ENCODE data around the gene M1AP. TPM values are rescaled to one million over a fixed set of nuclear protein-coding genes. Genes with fewer than 3 reads are reported as not detected.

The M1AP gene
- total and polyA plus RNA-seq, 9 of the 15 experiments (the other 6 are each of a cell fraction or from before 2014, with no cell fraction given): 0.06 to 0.33 (median 0.11) TPM; not detected in 4

DNA sequence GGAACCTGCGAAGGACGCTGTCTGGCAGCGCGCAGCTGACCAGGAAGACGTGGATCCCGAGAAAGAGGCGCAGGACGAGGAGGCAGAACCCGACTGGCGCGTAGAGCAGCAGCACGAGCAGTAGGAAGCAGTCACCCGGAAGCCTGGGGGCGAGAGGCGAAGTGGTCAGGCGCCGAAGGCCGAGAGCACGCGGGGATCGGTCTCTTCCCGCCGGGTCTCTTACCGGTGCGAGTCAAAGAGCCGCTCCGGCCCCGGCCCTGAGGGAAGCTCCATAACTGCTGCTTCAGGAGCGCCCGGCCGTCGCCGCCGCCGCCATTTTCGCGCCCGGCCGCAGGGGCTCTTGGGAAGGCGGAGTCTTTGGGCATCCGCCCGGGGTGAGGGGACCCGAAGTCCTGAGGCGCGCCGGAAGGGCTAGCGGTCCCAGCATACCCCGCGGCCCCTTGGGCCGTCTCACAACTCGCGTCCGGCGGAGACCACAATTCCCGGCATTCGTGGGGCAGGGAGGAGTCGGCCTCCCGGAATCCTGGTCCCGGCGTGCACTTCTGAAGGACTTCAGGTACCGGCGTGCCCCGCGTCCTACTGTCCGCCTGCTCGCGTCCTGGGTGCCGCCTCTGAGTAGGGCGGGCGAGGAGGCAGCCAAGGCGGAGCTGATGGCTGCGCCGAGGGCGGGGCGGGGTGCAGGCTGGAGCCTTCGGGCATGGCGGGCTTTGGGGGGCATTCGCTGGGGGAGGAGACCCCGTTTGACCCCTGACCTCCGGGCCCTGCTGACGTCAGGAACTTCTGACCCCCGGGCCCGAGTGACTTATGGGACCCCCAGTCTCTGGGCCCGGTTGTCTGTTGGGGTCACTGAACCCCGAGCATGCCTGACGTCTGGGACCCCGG is 118.5 kb downstream of the M1AP start, which contains the start of the genes AUP1 and HTRA2 (continued):
- TF ChIP-seq, protein P1, sequence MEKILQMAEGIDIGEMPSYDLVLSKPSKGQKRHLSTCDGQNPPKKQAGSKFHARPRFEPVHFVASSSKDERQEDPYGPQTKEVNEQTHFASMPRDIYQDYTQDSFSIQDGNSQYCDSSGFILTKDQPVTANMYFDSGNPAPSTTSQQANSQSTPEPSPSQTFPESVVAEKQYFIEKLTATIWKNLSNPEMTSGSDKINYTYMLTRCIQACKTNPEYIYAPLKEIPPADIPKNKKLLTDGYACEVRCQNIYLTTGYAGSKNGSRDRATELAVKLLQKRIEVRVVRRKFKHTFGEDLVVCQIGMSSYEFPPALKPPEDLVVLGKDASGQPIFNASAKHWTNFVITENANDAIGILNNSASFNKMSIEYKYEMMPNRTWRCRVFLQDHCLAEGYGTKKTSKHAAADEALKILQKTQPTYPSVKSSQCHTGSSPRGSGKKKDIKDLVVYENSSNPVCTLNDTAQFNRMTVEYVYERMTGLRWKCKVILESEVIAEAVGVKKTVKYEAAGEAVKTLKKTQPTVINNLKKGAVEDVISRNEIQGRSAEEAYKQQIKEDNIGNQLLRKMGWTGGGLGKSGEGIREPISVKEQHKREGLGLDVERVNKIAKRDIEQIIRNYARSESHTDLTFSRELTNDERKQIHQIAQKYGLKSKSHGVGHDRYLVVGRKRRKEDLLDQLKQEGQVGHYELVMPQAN (IDR thresholded peaks at IDR 0.05; ENCODE audit: borderline replicate concordance): peak; percentile 85
- TF ChIP-seq EGR1 (conservative IDR thresholded peaks at IDR 0.05) (no peak), CCNT2 (IDR thresholded peaks at IDR 0.05; ENCODE audit: borderline replicate concordance, extremely low read depth, insufficient read length, low read depth, low read length) (peak; percentile 74), ZFP36 (IDR thresholded peaks at IDR 0.05; ENCODE audit: low read depth, low read length, partially characterized antibody) (no peak), CHD4 (IDR thresholded peaks at IDR 0.05; ENCODE audit: insufficient read depth, insufficient replicate concordance, low read depth, low read length, poor library complexity, severe bottlenecking) (no peak), WHSC1 (IDR thresholded peaks at IDR 0.05; ENCODE audit: low read length) (no peak)
- TF ChIP-seq, protein P2, sequence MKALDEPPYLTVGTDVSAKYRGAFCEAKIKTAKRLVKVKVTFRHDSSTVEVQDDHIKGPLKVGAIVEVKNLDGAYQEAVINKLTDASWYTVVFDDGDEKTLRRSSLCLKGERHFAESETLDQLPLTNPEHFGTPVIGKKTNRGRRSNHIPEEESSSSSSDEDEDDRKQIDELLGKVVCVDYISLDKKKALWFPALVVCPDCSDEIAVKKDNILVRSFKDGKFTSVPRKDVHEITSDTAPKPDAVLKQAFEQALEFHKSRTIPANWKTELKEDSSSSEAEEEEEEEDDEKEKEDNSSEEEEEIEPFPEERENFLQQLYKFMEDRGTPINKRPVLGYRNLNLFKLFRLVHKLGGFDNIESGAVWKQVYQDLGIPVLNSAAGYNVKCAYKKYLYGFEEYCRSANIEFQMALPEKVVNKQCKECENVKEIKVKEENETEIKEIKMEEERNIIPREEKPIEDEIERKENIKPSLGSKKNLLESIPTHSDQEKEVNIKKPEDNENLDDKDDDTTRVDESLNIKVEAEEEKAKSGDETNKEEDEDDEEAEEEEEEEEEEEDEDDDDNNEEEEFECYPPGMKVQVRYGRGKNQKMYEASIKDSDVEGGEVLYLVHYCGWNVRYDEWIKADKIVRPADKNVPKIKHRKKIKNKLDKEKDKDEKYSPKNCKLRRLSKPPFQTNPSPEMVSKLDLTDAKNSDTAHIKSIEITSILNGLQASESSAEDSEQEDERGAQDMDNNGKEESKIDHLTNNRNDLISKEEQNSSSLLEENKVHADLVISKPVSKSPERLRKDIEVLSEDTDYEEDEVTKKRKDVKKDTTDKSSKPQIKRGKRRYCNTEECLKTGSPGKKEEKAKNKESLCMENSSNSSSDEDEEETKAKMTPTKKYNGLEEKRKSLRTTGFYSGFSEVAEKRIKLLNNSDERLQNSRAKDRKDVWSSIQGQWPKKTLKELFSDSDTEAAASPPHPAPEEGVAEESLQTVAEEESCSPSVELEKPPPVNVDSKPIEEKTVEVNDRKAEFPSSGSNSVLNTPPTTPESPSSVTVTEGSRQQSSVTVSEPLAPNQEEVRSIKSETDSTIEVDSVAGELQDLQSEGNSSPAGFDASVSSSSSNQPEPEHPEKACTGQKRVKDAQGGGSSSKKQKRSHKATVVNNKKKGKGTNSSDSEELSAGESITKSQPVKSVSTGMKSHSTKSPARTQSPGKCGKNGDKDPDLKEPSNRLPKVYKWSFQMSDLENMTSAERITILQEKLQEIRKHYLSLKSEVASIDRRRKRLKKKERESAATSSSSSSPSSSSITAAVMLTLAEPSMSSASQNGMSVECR (CRISPR knock-in tag; IDR thresholded peaks at IDR 0.05): 0 out of 2 replicates have a peak, but pooled peaks have one; percentile 66
- TF ChIP-seq, protein P3, sequence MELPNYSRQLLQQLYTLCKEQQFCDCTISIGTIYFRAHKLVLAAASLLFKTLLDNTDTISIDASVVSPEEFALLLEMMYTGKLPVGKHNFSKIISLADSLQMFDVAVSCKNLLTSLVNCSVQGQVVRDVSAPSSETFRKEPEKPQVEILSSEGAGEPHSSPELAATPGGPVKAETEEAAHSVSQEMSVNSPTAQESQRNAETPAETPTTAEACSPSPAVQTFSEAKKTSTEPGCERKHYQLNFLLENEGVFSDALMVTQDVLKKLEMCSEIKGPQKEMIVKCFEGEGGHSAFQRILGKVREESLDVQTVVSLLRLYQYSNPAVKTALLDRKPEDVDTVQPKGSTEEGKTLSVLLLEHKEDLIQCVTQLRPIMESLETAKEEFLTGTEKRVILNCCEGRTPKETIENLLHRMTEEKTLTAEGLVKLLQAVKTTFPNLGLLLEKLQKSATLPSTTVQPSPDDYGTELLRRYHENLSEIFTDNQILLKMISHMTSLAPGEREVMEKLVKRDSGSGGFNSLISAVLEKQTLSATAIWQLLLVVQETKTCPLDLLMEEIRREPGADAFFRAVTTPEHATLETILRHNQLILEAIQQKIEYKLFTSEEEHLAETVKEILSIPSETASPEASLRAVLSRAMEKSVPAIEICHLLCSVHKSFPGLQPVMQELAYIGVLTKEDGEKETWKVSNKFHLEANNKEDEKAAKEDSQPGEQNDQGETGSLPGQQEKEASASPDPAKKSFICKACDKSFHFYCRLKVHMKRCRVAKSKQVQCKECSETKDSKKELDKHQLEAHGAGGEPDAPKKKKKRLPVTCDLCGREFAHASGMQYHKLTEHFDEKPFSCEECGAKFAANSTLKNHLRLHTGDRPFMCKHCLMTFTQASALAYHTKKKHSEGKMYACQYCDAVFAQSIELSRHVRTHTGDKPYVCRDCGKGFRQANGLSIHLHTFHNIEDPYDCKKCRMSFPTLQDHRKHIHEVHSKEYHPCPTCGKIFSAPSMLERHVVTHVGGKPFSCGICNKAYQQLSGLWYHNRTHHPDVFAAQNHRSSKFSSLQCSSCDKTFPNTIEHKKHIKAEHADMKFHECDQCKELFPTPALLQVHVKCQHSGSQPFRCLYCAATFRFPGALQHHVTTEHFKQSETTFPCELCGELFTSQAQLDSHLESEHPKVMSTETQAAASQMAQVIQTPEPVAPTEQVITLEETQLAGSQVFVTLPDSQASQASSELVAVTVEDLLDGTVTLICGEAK (IDR thresholded peaks at IDR 0.05): peak; percentile 90
- TF ChIP-seq, protein P3 (CRISPR knock-in tag; IDR thresholded peaks at IDR 0.05): no peak
